Activated B cell treated with CpG ODN at 0.5 μM for 24 hours (primary cell): Measurements from ENCODE around the gene DHX58. TPM values are rescaled to one million over a fixed set of nuclear protein-coding genes. Genes with fewer than 3 reads are reported as not detected.

Source experiments
- ATAC-seq: fragments of 200-7000 bp; cut with Tn5 transposase; one replicate; pipeline ENCODE4 v1.10.0; 2021; ENCODE audit warnings: low read depth, mild to moderate bottlenecking, moderate library complexity
- CTCF ChIA-PET: fragments of 350-600 bp; sonication (Branson Sonifier 250); formaldehyde crosslinking; loops from one replicate; lab custom pipeline; 2021; ENCODE audit warnings: antibody characterized with exemption; lab: Charles Lee
- POLR2A ChIA-PET: fragments of 350-600 bp; sonication (Branson Sonifier 250); formaldehyde crosslinking; loops from one replicate; lab custom pipeline; 2021; ENCODE audit warnings: antibody characterized with exemption; lab: Charles Lee
- DNase-seq: peaks from one replicate; pipeline ENCODE4 v3.0.0; 2022
- H3K27ac Mint-ChIP-seq: one replicate; pipeline ENCODE4 v1.8.0; 2020; ENCODE audit warnings: mixed read lengths
- H3K27me3 Mint-ChIP-seq: one replicate; pipeline ENCODE4 v1.8.0; 2021; ENCODE audit warnings: mixed read lengths
- H3K36me3 Mint-ChIP-seq: one replicate; pipeline ENCODE4 v1.8.0; 2021; ENCODE audit warnings: low read depth, mixed read lengths
- H3K4me1 Mint-ChIP-seq: one replicate; pipeline ENCODE4 v1.8.0; 2021; ENCODE audit warnings: mixed read lengths
- H3K4me3 Mint-ChIP-seq: one replicate; pipeline ENCODE4 v1.8.0; 2020; ENCODE audit warnings: mild to moderate bottlenecking, mixed read lengths
- H3K9me3 Mint-ChIP-seq: one replicate; pipeline ENCODE4 v1.8.0; 2020; ENCODE audit warnings: mixed read lengths
- CTCF ChIP-seq: fragments of 200-600 bp; IDR thresholded peaks from one replicate; pipeline ENCODE4 v1.8.0; 2022; ENCODE audit warnings: antibody characterized with exemption, mild to moderate bottlenecking
- intact Hi-C: fragments of 100-400 bp; cut with micrococcal nuclease; formaldehyde crosslinking; loops from one replicate; pipeline ENCODE4 v1.15.1; 2024
- total RNA-seq: library from RNA; stranded (reverse); gene quantifications from 2 replicates; pipeline ENCODE4 v1.2.3, GENCODE V29; 2022

The DHX58 gene
- total RNA-seq, 1 donor from 2014 or later = 22.4 TPM

- CTCF ChIA-PET = interaction anchor here (0.6 kb wide), 1 partner anchor 77 kb away, joined by 3 read pairs; no protein-coding TSS in a partner anchor
- H3K27ac Mint-ChIP-seq = no peak overlapping the region
These were observed 33.0 kb downstream of the DHX58 start for GRCh38 chr17:42079541-42079940.

DNA sequence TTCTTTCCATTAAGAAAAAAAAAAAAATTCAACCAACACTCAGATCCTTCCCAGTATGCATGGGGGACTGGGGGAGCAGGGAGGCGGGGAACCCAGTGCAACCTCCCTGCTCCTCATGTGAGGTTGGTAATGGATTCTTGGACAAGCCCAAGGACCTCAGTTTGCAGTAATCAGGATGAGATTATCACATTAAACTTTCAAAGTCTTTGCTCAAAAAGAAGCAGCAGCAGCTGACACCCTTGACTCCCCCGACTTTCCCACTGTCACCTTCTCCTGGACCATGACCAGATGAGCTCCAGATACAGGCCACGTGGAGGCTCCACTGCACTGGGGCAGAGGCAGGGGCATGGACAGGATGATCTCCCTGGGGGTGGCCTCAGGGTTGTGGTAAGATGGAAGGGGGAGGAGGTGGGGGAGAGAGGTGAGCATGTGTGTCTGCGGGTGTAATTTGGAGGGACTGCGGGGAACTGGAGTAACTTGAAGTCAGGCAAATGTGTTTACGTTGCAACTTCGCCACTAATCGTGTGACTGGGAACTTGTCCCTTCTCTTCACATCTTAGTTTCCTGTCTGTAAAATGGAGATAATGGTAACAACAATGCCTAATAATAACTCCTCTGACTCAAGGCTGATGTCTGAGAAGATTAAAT lies 34.0 kb downstream of the DHX58 start:
- CTCF ChIA-PET = no interaction called here
- Mint-ChIP-seq H3K36me3 (no peaks in the 10 kb centered on the region), H3K9me3 (no peaks in the 10 kb centered on the region), H3K4me3 (no peak overlapping the region), H3K27me3 (no peaks in the 10 kb centered on the region), H3K4me1 (no peaks in the 10 kb centered on the region), H3K27ac (no peak overlapping the region)
- intact Hi-C loops = no loop called here
- TF ChIP-seq CTCF = no peak
- ATAC-seq = no peak
- POLR2A ChIA-PET = no interaction called here
- DNase-seq = no peak

More at GRCh38 chr17:42079541-42079940, 33.0 kb downstream of the DHX58 start:
- Mint-ChIP-seq H3K9me3 (no peaks in the 10 kb centered on the region), H3K4me3 (no peak overlapping the region), H3K36me3 (no peaks in the 10 kb centered on the region), H3K4me1 (no peaks in the 10 kb centered on the region), H3K27me3 (no peaks in the 10 kb centered on the region)
- no peak for DNase-seq
- no peak for ATAC-seq
- no peak for TF ChIP-seq CTCF
- intact Hi-C loops = no loop called here
- POLR2A ChIA-PET = no interaction called here

DNA sequence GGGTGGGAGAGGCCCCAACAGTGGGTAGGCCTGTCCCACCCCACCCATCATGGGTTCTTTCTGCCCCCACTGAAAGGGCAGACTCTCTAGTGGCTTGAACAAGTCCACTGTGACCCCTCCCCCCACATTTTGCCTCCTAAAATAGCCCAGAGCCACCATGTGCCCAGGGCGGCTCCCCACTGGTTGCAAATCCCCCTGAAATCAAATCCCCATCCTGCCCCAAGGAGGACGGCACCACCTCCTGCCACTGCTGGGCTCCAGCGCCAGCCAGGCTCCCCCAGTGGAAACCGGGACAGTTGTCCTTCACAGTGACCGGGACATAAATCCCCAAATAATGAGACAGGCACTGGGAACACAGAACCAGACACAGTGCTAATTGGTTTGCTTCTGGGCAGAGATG lies 34.8 kb downstream of the DHX58 start:
- Mint-ChIP-seq H3K27me3 (peaks cover 3% of the 10 kb centered on the region), H3K4me1 (peaks cover 4% of the 10 kb centered on the region), H3K27ac (no peak overlapping the region), H3K4me3 (no peak overlapping the region), H3K36me3 (no peaks in the 10 kb centered on the region), H3K9me3 (no peaks in the 10 kb centered on the region)
- no peak for ATAC-seq
- ChIA-PET POLR2A (no interaction called here), CTCF (interaction anchor here (1.7 kb wide), 1 partner anchor 10 kb away, joined by 6 read pairs; no protein-coding TSS in a partner anchor)
- DNase-seq = no peak
- TF ChIP-seq CTCF = no peak
- intact Hi-C loops = no loop called here

GRCh38 chr17:42076797-42077559 lies 35.5 kb downstream of the DHX58 start:
- H3K4me1 Mint-ChIP-seq = peaks cover 7% of the 10 kb centered on the region
- no peak overlapping the region for H3K27ac Mint-ChIP-seq
- ATAC-seq (no peak), DNase-seq (no peak)
- intact Hi-C loops = no loop called here
- TF ChIP-seq CTCF = no peak
- ChIA-PET CTCF (interaction anchor here (1.7 kb wide), 1 partner anchor 9 kb away, joined by 6 read pairs; no protein-coding TSS in a partner anchor), POLR2A (interaction anchor here (0.5 to 0.6 kb wide), 2 partner anchors 15 to 97 kb away, joined by 3 to 7 read pairs; no protein-coding TSS in a partner anchor)
- H3K4me3 Mint-ChIP-seq = no peak overlapping the region
- H3K9me3 Mint-ChIP-seq = no peaks in the 10 kb centered on the region
- no peaks in the 10 kb centered on the region for H3K36me3 Mint-ChIP-seq
- peaks cover 6% of the 10 kb centered on the region for H3K27me3 Mint-ChIP-seq

DNA sequence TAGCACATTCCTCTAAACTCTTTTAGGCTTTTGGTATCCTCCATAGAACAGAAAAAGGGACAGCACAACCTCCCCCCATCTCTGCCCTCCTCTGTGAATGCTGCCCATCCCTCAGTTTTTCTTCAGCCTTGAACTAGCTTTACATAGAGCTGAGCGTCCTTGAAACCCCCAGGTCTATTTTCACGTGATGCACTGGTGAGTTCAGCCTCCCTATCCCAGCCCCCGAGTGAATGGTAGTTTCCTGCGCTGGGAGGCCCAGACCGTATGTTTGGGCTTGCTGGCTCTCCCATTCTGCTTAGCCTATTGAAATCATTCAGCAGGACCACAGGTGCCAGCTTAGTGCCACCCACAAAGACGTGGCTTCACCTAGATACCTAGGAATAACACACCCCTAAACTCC lies 36.7 kb downstream of the DHX58 start:
- no peak for TF ChIP-seq CTCF
- Mint-ChIP-seq H3K4me1 (peaks cover 12% of the 10 kb centered on the region), H3K36me3 (no peaks in the 10 kb centered on the region), H3K27me3 (peaks cover 11% of the 10 kb centered on the region), H3K27ac (no peak overlapping the region), H3K9me3 (no peaks in the 10 kb centered on the region), H3K4me3 (no peak overlapping the region)
- ATAC-seq (no peak), DNase-seq (no peak)
- intact Hi-C loops = no loop called here
- CTCF ChIA-PET = no interaction called here
- POLR2A ChIA-PET = interaction anchor here (0.7 kb wide), 2 partner anchors 11 to 16 kb away, joined by 8 read pairs; no protein-coding TSS in a partner anchor
